Fibroblast of villous mesenchyme (primary cell): ENCODE measurements around the gene SRGAP3. TPM values are rescaled to one million over a fixed set of nuclear protein-coding genes. Genes with fewer than 3 reads are reported as not detected.

Experiments used
- DNase-seq: peaks from one replicate; pipeline ENCODE4 v3.0.0-alpha.2; 2010; ENCODE audit warnings: low read depth
- H3K4me3 ChIP-seq: 2 replicates; pipeline ENCODE4 v1.5.1; 2011; ENCODE audit warnings: low read depth, mild to moderate bottlenecking, low read length
- CTCF ChIP-seq: IDR thresholded peaks from 2 replicates; pipeline ENCODE4 v1.5.1; 2012; ENCODE audit warnings: low read depth, mild to moderate bottlenecking, low read length; ENCODE audit not compliant: insufficient read depth
- total RNA-seq: library from RNA; depleted of rRNA; stranded (reverse); fragments of >200 nt; gene quantifications from 2 replicates; pipeline ENCODE4 v1.2.3, GENCODE V29; 2012

SRGAP3 gene
- total RNA-seq, 1 donor = 3.5 TPM

GRCh38 chr3:9198261-9198660 lies 51.2 kb downstream of the SRGAP3 start:
- no peak for TF ChIP-seq CTCF
- DNase-seq = no peak
- no peak overlapping the region for H3K4me3 ChIP-seq

- DNase-seq = no peak
- TF ChIP-seq CTCF = no peak
- no peak overlapping the region for H3K4me3 ChIP-seq
These were observed 53.4 kb downstream of the SRGAP3 start for GRCh38 chr3:9196020-9196419.

- no peak overlapping the region for H3K4me3 ChIP-seq
- no peak for DNase-seq
- TF ChIP-seq CTCF = no peak
These were observed 54.1 kb downstream of the SRGAP3 start for GRCh38 chr3:9195390-9195789.

- no peak for DNase-seq
- H3K4me3 ChIP-seq = no peak overlapping the region
- no peak for TF ChIP-seq CTCF
These were observed 54.8 kb downstream of the SRGAP3 start for GRCh38 chr3:9194509-9195184.

- no peak for DNase-seq
- H3K4me3 ChIP-seq = no peak overlapping the region
- TF ChIP-seq CTCF = no peak
These were observed 55.7 kb downstream of the SRGAP3 start for GRCh38 chr3:9193633-9194195.

GRCh38 chr3:9193211-9193610 lies 56.2 kb downstream of the SRGAP3 start:
- H3K4me3 ChIP-seq = no peak overlapping the region
- no peak for TF ChIP-seq CTCF
- no peak for DNase-seq
